Lung (tissue), 12 donors: Measurements from ENCODE around the gene ALG12. TPM values are rescaled to one million over a fixed set of nuclear protein-coding genes. Genes with fewer than 3 reads are reported as not detected.

Experiments used
- ATAC-seq: fragments of 200-7000 bp; cut with Tn5 transposase; one replicate; pipeline ENCODE4 v1.9.1; 2020; ENCODE audit warnings: moderate number of reproducible peaks; ENCODE audit not compliant: insufficient read depth, low FRiP score
- DNase-seq, 3 donors: peaks; one replicate each; pipeline ENCODE4 v3.0.0-alpha.2; 2013 to 2017
- H3K27ac ChIP-seq, 2 donors: one replicate each; pipeline ENCODE4 v1.5.1; 2013; ENCODE audit warnings: mild to moderate bottlenecking in 2 of 2, moderate library complexity in 2 of 2, control low read depth in 1 of 2, inconsistent platforms in 1 of 2, low read depth in 1 of 2, low read length in 1 of 2
- H3K27me3 ChIP-seq, 3 donors: one replicate each; pipeline ENCODE4 v1.5.1; 2013; ENCODE audit warnings: low read length in 2 of 3; ENCODE audit not compliant: control insufficient read depth in 3 of 3, insufficient read depth in 3 of 3
- H3K36me3 ChIP-seq, 4 donors: one replicate each; pipeline ENCODE4 v1.5.1; 2013; ENCODE audit warnings: low read length in 4 of 4, mild to moderate bottlenecking in 1 of 4, moderate library complexity in 1 of 4; ENCODE audit not compliant: control insufficient read depth in 4 of 4, insufficient read depth in 4 of 4
- H3K4me1 ChIP-seq, 5 donors: one replicate each; pipeline ENCODE4 v1.5.1; 2013; ENCODE audit warnings: low read length in 5 of 5, mild to moderate bottlenecking in 2 of 5, moderate library complexity in 1 of 5; ENCODE audit not compliant: control insufficient read depth in 5 of 5, insufficient read depth in 5 of 5
- H3K4me3 ChIP-seq: one replicate; pipeline ENCODE4 v1.5.1; 2013; ENCODE audit warnings: mild to moderate bottlenecking, control low read depth, moderate library complexity
- H3K9ac ChIP-seq, 2 donors: one replicate each; pipeline ENCODE4 v1.5.1; 2013; ENCODE audit warnings: low read length in 2 of 2, control low read depth in 1 of 2; ENCODE audit not compliant: insufficient read depth in 1 of 2
- H3K9me3 ChIP-seq, 4 donors: one replicate each; pipeline ENCODE4 v1.5.1; 2013; ENCODE audit warnings: low read length in 3 of 4, mild to moderate bottlenecking in 1 of 4, moderate library complexity in 1 of 4; ENCODE audit not compliant: control insufficient read depth in 4 of 4, insufficient read depth in 3 of 4
- WGBS, 2 donors: extraction: QIAGEN DNeasy Blood & Tissue Kit; methylation state at CpG; one replicate each; pipeline ENCODE4 v1.1.7; 2013; 5-methylcytosine and 5-hydroxymethylcytosine counted together
- polyA plus RNA-seq, 2 donors: library from polyadenylated mRNA; stranded (reverse); fragments of 200-250 nt; gene quantifications; one replicate each; pipeline ENCODE4 v1.2.1, GENCODE V29; 2013
- total RNA-seq, 2 donors: library from RNA; depleted of rRNA in 1 of 2; stranded (reverse); fragments of >200 nt in 1 of 2; gene quantifications; one replicate each; pipeline ENCODE4 v1.2.1, GENCODE V29; 2014 to 2021
- TF ChIP-seq, protein P1 (sequence below): IDR thresholded peaks from 2 replicates; pipeline ENCODE4 v1.5.1; 2012; ENCODE audit warnings: mild to moderate bottlenecking; ENCODE audit errors: control extremely low read depth, extremely low read depth
- donor health status: control.
- donor health status: control.
- donor health status: Bipolar disorder and iron deficiency.
- donor health status: healthy.
- donor health status: DM: yes; HTN: yes; CAD: no.

The ALG12 gene
- total and polyA plus RNA-seq, 4 donors: 13.6 to 33.9 (median 16.6) TPM

DNA sequence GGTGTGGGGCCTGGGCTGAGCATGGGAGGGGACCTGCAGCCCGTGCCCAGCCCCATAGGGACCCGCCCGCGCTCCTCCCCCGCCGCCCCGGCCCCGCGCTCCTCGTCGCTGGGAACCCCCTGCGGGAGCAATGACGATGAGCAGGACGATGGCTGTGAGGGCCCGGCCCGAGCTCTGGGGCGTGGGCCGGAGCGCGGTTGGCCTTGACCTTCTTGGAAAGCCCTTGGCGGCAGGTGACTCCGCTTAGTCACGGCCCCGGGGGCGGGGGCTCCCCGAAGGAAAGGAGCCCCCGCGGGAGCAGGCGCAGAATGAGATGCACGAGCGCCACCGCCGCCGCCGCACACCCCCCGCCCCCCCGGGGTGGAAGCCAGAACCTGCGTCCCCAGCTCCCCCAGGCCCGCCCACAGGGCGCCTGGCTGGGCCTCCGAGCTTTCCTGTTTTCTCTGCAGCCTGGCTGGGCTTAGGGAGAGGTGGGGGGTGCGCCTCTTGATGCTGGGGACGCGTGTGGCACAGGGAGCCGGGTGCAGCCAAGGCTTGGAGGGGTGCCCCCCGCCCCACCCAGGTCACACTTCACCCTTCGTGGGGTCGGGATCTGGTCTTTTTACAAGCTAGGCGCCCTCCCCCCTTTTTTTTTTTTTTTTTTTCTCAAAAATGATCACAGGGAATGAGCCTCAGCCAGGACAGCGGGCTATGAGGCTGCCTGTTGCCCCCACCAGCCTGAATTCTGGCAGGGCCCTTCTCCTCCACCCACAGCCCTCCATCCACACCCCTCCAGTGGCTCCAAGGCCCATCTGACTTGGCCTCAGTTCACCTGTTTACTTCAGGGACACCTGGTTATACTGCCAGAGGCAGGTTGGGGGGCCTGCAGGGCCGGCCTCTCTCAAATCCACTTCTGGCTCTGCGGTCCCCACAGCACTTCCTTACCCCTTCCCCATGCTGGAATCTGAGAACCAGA, 18.1 kb upstream of the ALG12 start:
- WGBS, 2 donors: 3 to 4% methylated on average over 45 to 52 of the region's 52 CpGs
- Histone ChIP-seq H3K9me3 (peaks cover 0 to 2% (median 0%) of the 10 kb centered on the region in 4 donors), H3K4me1 (peaks cover 2 to 19% (median 17%) of the 10 kb centered on the region in 5 donors), H3K27me3 (no peaks in the 10 kb centered on the region), H3K27ac (peak overlapping the region; percentile 86 to 91), H3K9ac (no peak overlapping the region), H3K4me3 (no peak overlapping the region), H3K36me3 (no peaks in the 10 kb centered on the region)
- DNase-seq: peak; percentile 62 to 77 (median 76)
- TF ChIP-seq, protein P1, sequence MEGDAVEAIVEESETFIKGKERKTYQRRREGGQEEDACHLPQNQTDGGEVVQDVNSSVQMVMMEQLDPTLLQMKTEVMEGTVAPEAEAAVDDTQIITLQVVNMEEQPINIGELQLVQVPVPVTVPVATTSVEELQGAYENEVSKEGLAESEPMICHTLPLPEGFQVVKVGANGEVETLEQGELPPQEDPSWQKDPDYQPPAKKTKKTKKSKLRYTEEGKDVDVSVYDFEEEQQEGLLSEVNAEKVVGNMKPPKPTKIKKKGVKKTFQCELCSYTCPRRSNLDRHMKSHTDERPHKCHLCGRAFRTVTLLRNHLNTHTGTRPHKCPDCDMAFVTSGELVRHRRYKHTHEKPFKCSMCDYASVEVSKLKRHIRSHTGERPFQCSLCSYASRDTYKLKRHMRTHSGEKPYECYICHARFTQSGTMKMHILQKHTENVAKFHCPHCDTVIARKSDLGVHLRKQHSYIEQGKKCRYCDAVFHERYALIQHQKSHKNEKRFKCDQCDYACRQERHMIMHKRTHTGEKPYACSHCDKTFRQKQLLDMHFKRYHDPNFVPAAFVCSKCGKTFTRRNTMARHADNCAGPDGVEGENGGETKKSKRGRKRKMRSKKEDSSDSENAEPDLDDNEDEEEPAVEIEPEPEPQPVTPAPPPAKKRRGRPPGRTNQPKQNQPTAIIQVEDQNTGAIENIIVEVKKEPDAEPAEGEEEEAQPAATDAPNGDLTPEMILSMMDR: no peak
- peak; percentile 80 for ATAC-seq

DNA sequence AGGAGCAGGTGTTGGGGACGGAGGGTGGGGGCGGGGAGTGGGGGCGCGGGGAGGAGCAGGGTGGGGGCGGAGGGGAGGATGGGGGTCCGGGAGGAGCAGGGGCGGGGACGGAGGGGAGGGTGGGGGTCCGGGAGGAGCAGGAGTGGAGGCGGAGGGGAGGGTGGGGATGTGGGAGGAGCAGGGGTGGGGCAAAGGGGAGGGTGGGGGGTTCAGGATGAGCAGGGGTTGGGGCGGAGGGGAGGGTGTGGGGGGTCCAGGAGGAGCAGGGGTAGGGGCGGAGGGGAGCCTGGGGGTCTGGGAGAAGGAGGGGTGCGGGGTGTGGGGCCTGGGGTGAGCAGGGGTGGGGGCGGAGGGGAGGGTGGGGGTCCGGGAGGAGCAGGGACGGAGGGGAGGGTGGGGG, 17.3 kb upstream of the ALG12 start:
- no peaks in the 10 kb centered on the region for H3K36me3 ChIP-seq
- no peak overlapping the region for H3K9ac ChIP-seq
- TF ChIP-seq, protein P1: no peak
- ATAC-seq: no peak
- H3K27ac ChIP-seq: no peak overlapping the region
- H3K4me1 ChIP-seq: peaks cover 2 to 19% (median 17%) of the 10 kb centered on the region in 5 donors
- WGBS, 2 donors: 0 to 6% methylated on average over 5 to 15 of the region's 16 CpGs
- H3K9me3 ChIP-seq: no peaks in the 10 kb centered on the region
- no peak for DNase-seq
- H3K4me3 ChIP-seq: no peak overlapping the region
- no peaks in the 10 kb centered on the region for H3K27me3 ChIP-seq

DNA sequence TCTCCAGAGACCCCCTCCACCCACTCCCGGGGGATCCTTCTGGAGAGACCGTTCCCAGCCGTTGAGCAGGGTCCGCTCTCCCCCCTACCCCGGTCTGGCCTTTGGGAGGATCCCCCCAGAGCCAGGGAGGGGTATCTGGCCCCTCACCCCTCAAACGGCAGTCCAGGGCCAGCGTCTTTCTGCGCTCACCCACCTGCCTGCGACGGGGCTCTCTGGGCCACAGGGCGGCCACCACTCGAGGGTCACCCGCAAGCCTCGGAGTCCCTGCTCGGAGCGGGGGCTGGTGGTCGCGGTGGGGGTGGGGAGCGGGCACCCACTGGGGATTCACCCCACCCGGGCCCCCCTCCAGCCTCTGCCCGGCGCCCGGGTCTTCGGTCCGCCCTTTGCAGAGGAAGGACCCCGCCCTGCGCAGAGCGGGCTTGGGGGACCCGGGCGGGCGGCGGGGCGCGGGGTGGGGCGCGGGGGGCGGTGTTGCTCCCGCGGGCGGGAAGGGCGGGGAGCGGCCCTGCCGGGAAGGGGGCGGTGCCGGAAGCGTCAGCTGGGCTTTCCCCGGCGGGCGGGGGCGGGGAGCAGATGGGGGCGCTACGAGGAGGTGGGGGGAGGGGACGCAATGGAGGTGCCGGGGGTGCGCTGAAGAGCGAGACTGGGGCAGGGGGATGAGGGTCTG, 16.8 kb upstream of the ALG12 start:
- H3K9ac ChIP-seq: no peak overlapping the region
- no peaks in the 10 kb centered on the region for H3K9me3 ChIP-seq
- peak overlapping the region; percentile 50 for H3K4me3 ChIP-seq
- H3K27ac ChIP-seq: peak overlapping the region; percentile 98 to 99
- peak; percentile 42 to 75 (median 71) for DNase-seq
- 3 to 8% methylated on average over 36 to 56 of the region's 56 CpGs for WGBS, 2 donors
- peak; percentile 17 for ATAC-seq
- TF ChIP-seq, protein P1: no peak
- H3K27me3 ChIP-seq: no peaks in the 10 kb centered on the region
- H3K4me1 ChIP-seq: peaks cover 2 to 21% (median 17%) of the 10 kb centered on the region in 5 donors
- H3K36me3 ChIP-seq: no peaks in the 10 kb centered on the region
